Muscle layer of colon (tissue), 2 donors: ENCODE measurements around the gene HMMR.
A peak's percentile ranks its signal among the peaks of the same experiment; 100 is the strongest.

ENCODE experiments used
- H3K27ac ChIP-seq: one replicate; pipeline ENCODE4 v1.7.0; 2013; ENCODE audit warnings: low read depth, mild to moderate bottlenecking, low read length, moderate library complexity
- H3K27me3 ChIP-seq, 2 donors: one replicate each; pipeline ENCODE4 v1.7.0; 2013; ENCODE audit warnings: low read length in 2 of 2, mild to moderate bottlenecking in 2 of 2; ENCODE audit not compliant: insufficient read depth in 2 of 2, control insufficient read depth in 1 of 2
- H3K36me3 ChIP-seq: one replicate; pipeline ENCODE4 v1.7.0; 2013; ENCODE audit warnings: mild to moderate bottlenecking, low read length; ENCODE audit not compliant: insufficient read depth
- H3K4me1 ChIP-seq: one replicate; pipeline ENCODE4 v1.7.0; 2013; ENCODE audit warnings: mild to moderate bottlenecking, low read length; ENCODE audit not compliant: insufficient read depth
- H3K4me3 ChIP-seq, 2 donors: one replicate each; pipeline ENCODE4 v1.7.0; 2013; ENCODE audit warnings: low read length in 2 of 2, low read depth in 1 of 2, mild to moderate bottlenecking in 1 of 2, moderate library complexity in 1 of 2
- H3K9ac ChIP-seq: one replicate; pipeline ENCODE4 v1.7.0; 2013; ENCODE audit warnings: low read length
- H3K9me3 ChIP-seq: one replicate; pipeline ENCODE4 v1.7.0; 2013; ENCODE audit warnings: mild to moderate bottlenecking, low read length
- donor health status: abdominal sarcoma.
- donor health status: Adenocarcinoma of cecum.

Gene HMMR

DNA sequence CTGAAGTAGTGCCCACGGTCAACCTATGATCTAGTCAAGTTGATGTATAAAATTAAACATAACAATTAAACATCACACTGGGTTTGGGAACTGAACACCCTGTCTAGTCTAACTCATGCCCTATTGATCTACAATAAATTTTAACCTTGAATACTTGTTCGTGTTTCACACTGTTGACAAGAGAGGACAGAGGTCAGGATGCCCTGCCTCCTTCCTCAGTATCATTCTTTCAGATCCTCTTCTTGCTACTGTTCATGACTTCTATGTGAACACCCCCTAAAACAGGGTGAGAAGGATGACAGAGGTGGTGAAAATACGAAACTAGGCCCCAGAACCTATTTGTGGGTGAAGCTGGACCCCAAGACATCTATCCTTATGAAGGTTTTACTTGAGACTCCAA, 36.9 kb downstream of the HMMR start:
- Histone ChIP-seq H3K9ac (no peak overlapping the region), H3K27me3 (no peaks in the 10 kb centered on the region), H3K27ac (no peak overlapping the region), H3K4me1 (peaks cover 2% of the 10 kb centered on the region), H3K4me3 (no peak overlapping the region), H3K36me3 (no peaks in the 10 kb centered on the region), H3K9me3 (no peaks in the 10 kb centered on the region)

DNA sequence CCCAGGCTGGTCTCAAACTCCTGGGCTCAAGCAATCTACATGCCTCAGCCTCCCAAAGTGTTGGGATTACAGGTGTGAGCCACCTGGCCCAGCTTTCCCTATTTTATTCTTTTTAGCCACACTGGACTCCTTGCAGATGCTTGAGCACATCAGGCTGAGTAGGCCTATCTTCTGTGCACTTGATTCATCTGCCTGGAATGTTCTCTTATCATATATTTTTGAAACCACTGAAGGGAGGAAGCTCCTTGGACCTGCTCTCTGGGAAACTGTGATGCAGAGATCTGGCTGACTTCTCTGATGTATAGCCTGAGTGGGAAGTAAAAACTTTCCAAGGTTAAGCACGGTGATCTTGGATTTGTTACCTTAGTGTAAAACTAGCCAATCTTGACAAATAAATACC, 38.5 kb downstream of the HMMR start:
- H3K4me1 ChIP-seq = peaks cover 9% of the 10 kb centered on the region
- no peak overlapping the region for H3K9ac ChIP-seq
- H3K4me3 ChIP-seq = no peak overlapping the region
- H3K27ac ChIP-seq = no peak overlapping the region
- no peaks in the 10 kb centered on the region for H3K36me3 ChIP-seq
- H3K27me3 ChIP-seq = no peaks in the 10 kb centered on the region
- no peaks in the 10 kb centered on the region for H3K9me3 ChIP-seq

DNA sequence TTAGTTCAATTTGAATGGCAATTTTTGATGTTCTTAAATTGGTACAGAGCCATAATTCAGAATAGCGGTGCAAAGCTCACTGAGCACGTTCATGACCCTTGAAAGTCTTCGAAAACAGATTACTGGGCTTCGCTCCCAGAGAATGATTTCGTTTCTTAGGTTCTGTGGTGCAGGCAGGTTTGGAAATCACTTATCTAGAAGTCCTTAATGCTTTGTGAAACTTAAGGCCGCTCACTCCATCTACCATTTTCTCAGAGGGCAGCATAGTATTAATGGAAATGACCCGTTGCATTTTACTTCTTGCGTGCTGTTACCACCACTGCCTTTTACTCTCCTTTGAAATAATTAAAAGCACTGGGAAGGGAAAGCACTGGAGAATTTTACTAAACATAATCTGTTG, 42.1 kb downstream of the HMMR start:
- peak overlapping the region; percentile 95 for H3K27ac ChIP-seq
- no peaks in the 10 kb centered on the region for H3K36me3 ChIP-seq
- peaks cover 12% of the 10 kb centered on the region for H3K4me1 ChIP-seq
- H3K9me3 ChIP-seq = no peaks in the 10 kb centered on the region
- peak overlapping the region; percentile 81 for H3K9ac ChIP-seq
- no peaks in the 10 kb centered on the region for H3K27me3 ChIP-seq
- H3K4me3 ChIP-seq = peak overlapping the region in 1 of 2 donors; percentile 97

DNA sequence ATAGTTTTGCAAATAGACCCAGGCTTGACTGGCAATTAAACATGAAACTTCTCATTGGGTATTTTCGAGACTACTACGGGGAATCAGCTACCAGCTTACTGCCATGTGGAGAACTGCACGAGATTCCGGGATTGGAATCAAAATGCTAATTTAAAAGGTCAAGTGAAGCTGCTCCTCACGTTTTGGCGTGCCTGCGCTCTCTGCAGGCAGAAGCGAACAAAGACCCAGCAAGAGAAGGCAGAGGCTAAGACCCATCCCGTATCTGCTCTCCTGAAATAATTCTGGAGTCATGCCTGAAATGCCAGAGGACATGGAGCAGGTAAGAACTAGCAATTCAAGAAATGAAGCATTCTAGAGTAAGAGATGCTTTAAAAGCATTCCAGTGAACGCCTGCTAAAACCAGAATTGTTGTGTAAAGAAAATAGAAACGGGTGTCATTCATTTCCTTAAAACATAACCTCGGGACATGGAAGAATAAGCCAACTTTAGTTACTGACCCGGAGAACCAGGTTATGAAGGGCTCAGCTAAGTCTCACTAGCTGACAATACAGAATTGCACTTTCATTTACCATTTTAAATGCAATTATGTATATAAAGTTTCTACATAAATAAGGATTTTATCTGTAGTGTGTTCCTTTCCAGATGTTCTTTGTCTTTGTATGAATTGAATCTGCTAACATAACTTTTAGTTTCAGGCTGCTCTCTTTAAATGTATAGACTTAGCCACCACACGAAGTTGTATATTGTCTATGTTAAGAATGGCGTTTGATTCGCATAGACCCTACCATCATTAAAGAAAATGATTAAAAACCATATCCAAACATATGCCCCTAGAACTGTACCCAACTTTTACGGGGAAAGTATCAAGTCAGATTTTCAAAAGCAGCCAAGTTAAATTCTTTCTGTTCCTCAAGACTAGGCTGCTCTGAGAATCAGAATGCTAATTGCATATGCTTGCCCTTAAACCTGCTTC, 43.0 kb downstream of the HMMR start:
- Histone ChIP-seq H3K4me1 (peaks cover 20% of the 10 kb centered on the region), H3K27me3 (no peaks in the 10 kb centered on the region), H3K9me3 (no peaks in the 10 kb centered on the region), H3K4me3 (peak overlapping the region; percentile 38 to 97), H3K9ac (peak overlapping the region; percentile 81), H3K27ac (peak overlapping the region; percentile 95), H3K36me3 (no peaks in the 10 kb centered on the region)

DNA sequence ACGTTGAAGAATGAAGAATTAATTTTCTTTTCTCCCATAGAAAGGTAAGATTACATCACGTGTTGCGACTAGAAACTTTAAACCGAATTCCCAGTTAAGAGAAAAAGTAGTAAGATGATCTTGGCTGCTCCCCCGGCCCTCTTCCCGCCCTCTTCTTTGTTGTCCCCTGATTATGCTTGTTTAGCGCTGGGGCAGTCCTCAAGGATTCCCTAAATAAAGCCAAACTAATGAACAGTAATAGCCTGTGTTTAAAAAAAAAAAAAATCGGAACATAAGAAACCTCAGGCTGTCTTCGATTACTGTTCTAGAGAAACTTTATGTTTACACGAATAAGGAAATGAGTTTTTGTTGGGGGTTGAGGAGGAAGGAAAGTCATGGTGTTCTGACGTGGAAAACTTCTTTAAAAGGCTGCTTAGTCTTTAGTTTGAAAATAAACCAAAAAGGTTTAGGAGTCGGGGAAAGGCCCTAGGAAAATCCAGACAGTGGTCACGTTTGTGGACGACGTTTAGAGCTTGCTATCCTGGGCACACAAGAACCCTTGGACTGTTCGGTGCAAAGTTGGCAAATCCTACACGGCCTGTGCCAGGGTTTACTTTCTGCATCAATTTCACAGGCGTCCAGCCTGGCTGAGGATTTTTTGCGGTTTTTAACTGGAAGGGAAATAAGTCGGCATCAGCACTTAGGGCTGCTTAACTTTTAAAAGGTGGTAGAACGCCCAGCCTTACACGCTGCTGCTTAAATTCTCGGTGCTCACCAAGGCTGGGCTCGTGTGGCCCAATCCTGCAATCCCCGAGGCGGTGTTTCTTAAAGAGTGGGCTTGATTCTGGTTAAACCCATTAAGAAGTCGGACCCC, 43.9 kb downstream of the HMMR start:
- peak overlapping the region; percentile 81 for H3K9ac ChIP-seq
- H3K4me3 ChIP-seq = peak overlapping the region; percentile 38 to 97
- H3K27ac ChIP-seq = peak overlapping the region; percentile 95
- no peaks in the 10 kb centered on the region for H3K36me3 ChIP-seq
- no peaks in the 10 kb centered on the region for H3K27me3 ChIP-seq
- no peaks in the 10 kb centered on the region for H3K9me3 ChIP-seq
- peaks cover 29% of the 10 kb centered on the region for H3K4me1 ChIP-seq

DNA sequence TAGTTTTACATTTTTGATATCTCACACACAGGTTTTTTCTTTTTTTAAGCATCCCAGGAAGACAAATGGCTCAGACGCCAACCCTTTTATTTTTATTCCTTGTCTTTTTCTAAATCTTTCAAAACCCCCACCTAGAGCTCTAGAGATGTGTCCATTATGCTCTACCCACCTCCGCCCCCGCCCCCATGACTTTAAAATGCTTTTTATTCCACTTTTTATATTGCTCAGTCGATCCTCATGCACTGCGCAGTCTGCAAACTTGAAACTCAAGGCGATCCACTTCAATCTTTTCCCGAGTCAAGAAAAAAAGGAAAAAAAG, 44.6 kb downstream of the HMMR start:
- peaks cover 35% of the 10 kb centered on the region for H3K4me1 ChIP-seq
- peak overlapping the region; percentile 57 to 97 for H3K4me3 ChIP-seq
- H3K9ac ChIP-seq = peak overlapping the region; percentile 81
- no peaks in the 10 kb centered on the region for H3K9me3 ChIP-seq
- no peaks in the 10 kb centered on the region for H3K36me3 ChIP-seq
- H3K27me3 ChIP-seq = no peaks in the 10 kb centered on the region
- H3K27ac ChIP-seq = peak overlapping the region; percentile 95

DNA sequence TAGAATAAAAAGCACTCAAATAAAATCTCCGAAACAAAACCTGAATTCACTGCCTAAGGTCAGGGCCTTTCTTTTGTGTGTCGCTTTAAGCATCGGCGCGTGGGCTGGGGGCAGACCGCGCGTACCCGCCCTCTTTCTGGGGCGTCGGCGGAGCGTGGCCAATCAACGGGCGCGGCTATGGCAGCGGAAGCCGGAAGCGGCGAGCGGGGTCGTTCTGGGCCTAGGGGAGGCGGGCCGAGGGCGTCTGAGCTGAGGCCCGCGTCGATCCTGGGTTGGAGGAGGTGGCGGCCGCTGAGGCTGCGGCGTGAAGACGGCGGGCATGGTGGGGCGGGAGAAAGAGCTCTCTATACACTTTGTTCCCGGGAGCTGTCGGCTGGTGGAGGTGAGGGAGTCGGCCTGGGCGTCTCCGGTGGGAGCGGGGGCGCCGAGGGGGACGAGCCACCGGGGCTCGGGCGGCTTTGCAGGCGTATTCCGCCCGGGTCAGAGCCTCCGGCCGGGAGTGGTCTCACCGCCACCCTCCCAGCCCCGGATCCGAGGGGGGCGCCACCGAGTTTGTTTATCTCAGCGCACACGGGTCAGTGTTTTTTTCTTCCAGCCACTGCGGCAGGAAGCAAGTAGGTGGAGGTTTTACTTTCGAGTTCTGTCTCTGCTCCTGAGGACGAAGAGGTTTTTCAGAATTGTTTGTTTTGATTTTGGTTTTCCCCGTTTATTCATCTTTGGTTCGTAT, 45.1 kb downstream of the HMMR start, which contains the start of gene MAT2B:
MAT2B (plus strand) TSS at position 252 of the 727 bp plus-strand sequence; CDS start at position 320, 68 bp downstream.
- H3K4me3 ChIP-seq = peak within 1 kb of the TSS; percentile 57 to 97
- no peaks in the 10 kb centered on the region for H3K9me3 ChIP-seq
- H3K4me1 ChIP-seq = peaks cover 40% of the 10 kb centered on the region

DNA sequence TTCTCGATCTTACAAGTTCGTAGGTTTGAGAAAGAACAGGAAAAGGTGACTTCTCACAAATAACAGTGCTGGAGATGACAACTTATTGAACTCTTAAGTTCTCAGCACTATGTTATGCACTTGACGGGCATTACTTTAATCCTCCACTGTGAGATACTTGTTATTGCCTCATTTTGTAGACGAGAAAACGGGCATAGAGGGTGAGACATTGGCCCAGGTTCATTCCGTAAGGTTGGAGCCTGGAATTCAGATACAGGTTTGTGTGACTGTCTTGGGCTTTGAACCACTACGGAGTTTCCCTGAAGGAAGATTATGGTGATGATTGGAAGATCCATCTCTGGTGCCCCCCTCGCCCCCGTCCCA, 45.6 kb downstream of the HMMR start:
- Histone ChIP-seq H3K36me3 (no peaks in the 10 kb centered on the region), H3K9me3 (no peaks in the 10 kb centered on the region), H3K27me3 (no peaks in the 10 kb centered on the region), H3K4me3 (peak overlapping the region; percentile 57 to 97), H3K9ac (peak overlapping the region; percentile 99), H3K27ac (peak overlapping the region; percentile 95), H3K4me1 (peaks cover 42% of the 10 kb centered on the region)

More for the DNA sequence above, 45.1 kb downstream of the HMMR start, which contains the start of gene MAT2B:
- Histone ChIP-seq H3K9ac (peak within 1 kb of the TSS; percentile 99), H3K27me3 (no peaks in the 10 kb centered on the region), H3K27ac (peak within 1 kb of the TSS; percentile 95), H3K36me3 (no peaks in the 10 kb centered on the region)

DNA sequence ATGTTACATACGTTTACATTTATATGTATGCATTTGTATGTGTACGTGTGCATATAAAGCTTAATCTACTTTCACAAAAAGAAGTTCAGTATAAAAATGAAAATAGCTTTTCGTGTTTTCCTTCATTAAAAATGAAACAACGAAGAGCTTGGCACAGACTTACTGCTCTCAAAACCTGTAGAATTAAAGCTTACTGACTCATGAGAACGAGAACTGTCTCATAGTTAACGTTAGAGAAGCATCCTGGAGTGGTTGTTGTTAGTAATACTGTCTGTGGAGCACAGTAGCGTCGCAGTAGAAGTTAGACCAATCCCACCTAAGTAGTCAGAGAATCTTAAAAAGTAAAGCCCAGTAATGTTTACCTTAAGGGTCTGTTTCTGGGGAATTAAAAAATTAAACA, 46.3 kb downstream of the HMMR start:
- Histone ChIP-seq H3K4me3 (peak overlapping the region in 1 of 2 donors; percentile 97), H3K9me3 (no peaks in the 10 kb centered on the region), H3K36me3 (no peaks in the 10 kb centered on the region), H3K27me3 (no peaks in the 10 kb centered on the region), H3K27ac (peak overlapping the region; percentile 95), H3K4me1 (peaks cover 43% of the 10 kb centered on the region), H3K9ac (peak overlapping the region; percentile 99)

DNA sequence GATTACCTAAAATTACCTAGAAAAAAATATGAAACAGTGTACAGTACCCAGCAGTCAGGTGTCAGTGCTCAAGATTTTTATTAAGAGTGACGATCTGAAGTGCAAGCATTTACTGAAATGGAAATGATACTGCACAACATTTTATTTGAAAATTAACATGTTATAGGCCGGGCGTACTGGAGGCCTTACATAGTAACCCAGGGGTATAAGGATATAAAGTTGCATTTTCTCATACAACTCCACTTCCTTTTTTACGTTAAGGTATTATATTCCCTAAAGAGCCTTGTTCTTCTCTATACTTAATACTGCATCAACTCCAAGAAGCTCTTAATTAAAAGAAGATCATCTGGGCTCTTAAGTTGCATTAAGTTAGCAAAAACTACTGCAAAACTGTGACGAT, 48.3 kb downstream of the HMMR start:
- Histone ChIP-seq H3K9me3 (no peaks in the 10 kb centered on the region), H3K27ac (no peak overlapping the region), H3K4me3 (peak overlapping the region in 1 of 2 donors; percentile 28), H3K27me3 (no peaks in the 10 kb centered on the region), H3K9ac (peak overlapping the region; percentile 22), H3K36me3 (peaks cover 14% of the 10 kb centered on the region), H3K4me1 (peaks cover 41% of the 10 kb centered on the region)
